Stomach (tissue), 9 donors: ENCODE data around the gene ZFPL1. TPM values are rescaled to one million over a fixed set of nuclear protein-coding genes. Genes with fewer than 3 reads are reported as not detected.

Source experiments
- DNase-seq, 2 donors: peaks; one replicate each; pipeline versions ENCODE4 v3.0.0 to v3.0.0-alpha.2; 2013 to 2019
- H3K27ac ChIP-seq, 5 donors: fragments of 200-600 bp in 4 of 5; sonication (generic) in 4 of 5; one replicate each; pipeline ENCODE4 v1.5.1; 2013 to 2019; ENCODE audit warnings: mild to moderate bottlenecking in 1 of 5, moderate library complexity in 1 of 5
- H3K27me3 ChIP-seq, 3 donors: fragments of 200-600 bp; sonication (generic); one replicate each; pipeline ENCODE4 v1.5.1; 2017 to 2019; ENCODE audit warnings: mixed run types in 1 of 3
- H3K36me3 ChIP-seq, 4 donors: fragments of 200-600 bp; sonication (generic); 1 replicate in 3 of 4; 2 replicates in 1 of 4; pipeline ENCODE4 v1.5.1; 2016 to 2019
- H3K4me1 ChIP-seq, 4 donors: fragments of 200-600 bp; sonication (generic); one replicate each; pipeline ENCODE4 v1.5.1; 2016 to 2019
- H3K4me3 ChIP-seq, 4 donors: fragments of 200-600 bp; sonication (generic) in 3 of 4; one replicate each; pipeline ENCODE4 v1.5.1; 2016 to 2019; ENCODE audit warnings: mild to moderate bottlenecking in 1 of 4
- H3K9me3 ChIP-seq, 4 donors: fragments of 200-600 bp; sonication (generic); one replicate each; pipeline ENCODE4 v1.5.1; 2016 to 2019
- CTCF ChIP-seq, 7 experiments: fragments of 450-650 bp in 4 of 7; fragments of 200-600 bp in 3 of 7; sonication (generic) in 3 of 7; IDR thresholded peaks; one replicate each; pipeline ENCODE4 v1.5.1; 2016 to 2019; ENCODE audit warnings: antibody characterized with exemption in 7 of 7, control low read depth in 2 of 7, mild to moderate bottlenecking in 1 of 7
- EP300 ChIP-seq: sonication (generic); formaldehyde crosslinking; IDR thresholded peaks from one replicate; pipeline ENCODE4 v1.6.1; 2017; ENCODE audit warnings: antibody characterized with exemption
- POLR2A ChIP-seq, 4 donors: fragments of 450-650 bp; IDR thresholded peaks; one replicate each; pipeline ENCODE4 v1.6.1; 2016; ENCODE audit warnings: antibody characterized with exemption in 4 of 4, control low read depth in 2 of 4, mild to moderate bottlenecking in 1 of 4, moderate library complexity in 1 of 4
- POLR2AphosphoS5 ChIP-seq, 3 donors: sonication (generic); formaldehyde crosslinking; IDR thresholded peaks; one replicate each; pipeline ENCODE4 v1.6.1; 2016; ENCODE audit warnings: antibody characterized with exemption in 3 of 3
- WGBS, 5 donors: extraction: QIAGEN DNeasy Blood & Tissue Kit in 3 of 5; methylation state at CpG; one replicate each; pipeline versions ENCODE4 v1.1.5 to v1.1.7; 2013 to 2018; 5-methylcytosine and 5-hydroxymethylcytosine counted together
- intact Hi-C: fragments of 100-400 bp; cut with DNase I; formaldehyde crosslinking; loops from one replicate; pipeline ENCODE4 v1.15.1; 2023; ENCODE audit warnings: low total_unique reads
- polyA plus RNA-seq, 3 donors: library from polyadenylated mRNA; stranded (reverse); fragments of 200-250 nt; gene quantifications; one replicate each; pipeline ENCODE4 v1.2.3, GENCODE V29; 2013
- total RNA-seq, 5 donors: library from RNA; depleted of rRNA; stranded (reverse); fragments of >200 nt; gene quantifications; one replicate each; pipeline versions ENCODE4 v1.1.0 to v1.2.3, GENCODE V29; 2014 to 2016
- donor health status: healthy with polysubstance abuse.
- donor health status: Bipolar disorder and iron deficiency.
- donor health status: healthy.

ZFPL1 gene
- total and polyA plus RNA-seq, 8 donors, result 17.6 to 62.0 (median 37.0) TPM

- Histone ChIP-seq H3K4me1 (peaks cover 46 to 75% (median 69%) of the 10 kb centered on the region in 4 donors), H3K4me3 (peak overlapping the region; percentile 55 to 57 (median 57)), H3K36me3 (peaks cover 15 to 30% (median 28%) of the 10 kb centered on the region in 4 donors), H3K27ac (peak overlapping the region in 4 of 5 donors; percentile 71 to 84 (median 75)), H3K9me3 (no peaks in the 10 kb centered on the region), H3K27me3 (peaks cover 0 to 4% (median 0%) of the 10 kb centered on the region in 3 donors)
- DNase-seq, result peak in 1 of 2 donors; percentile 67
- intact Hi-C loops, result no loop called here
- TF ChIP-seq CTCF (IDR thresholded peaks at IDR 0.05) (no peak), POLR2AphosphoS5 (IDR thresholded peaks at IDR 0.05) (no peak), POLR2A (IDR thresholded peaks at IDR 0.05) (no peak), EP300 (no peak)
- WGBS, 5 donors, result 10 to 15% (median 12%) methylated on average over 14 of the region's 14 CpGs
Observed at GRCh38 chr11:65113361-65113756, 29.3 kb downstream of the ZFPL1 start.

GRCh38 chr11:65113839-65114238, 29.8 kb downstream of the ZFPL1 start:
- Histone ChIP-seq H3K27ac (no peak overlapping the region), H3K27me3 (peaks cover 0 to 4% (median 0%) of the 10 kb centered on the region in 3 donors), H3K4me1 (peaks cover 46 to 74% (median 68%) of the 10 kb centered on the region in 4 donors), H3K4me3 (no peak overlapping the region), H3K9me3 (no peaks in the 10 kb centered on the region), H3K36me3 (peaks cover 12 to 30% (median 28%) of the 10 kb centered on the region in 4 donors)
- TF ChIP-seq POLR2AphosphoS5 (IDR thresholded peaks at IDR 0.05), result no peak
- TF ChIP-seq POLR2A (IDR thresholded peaks at IDR 0.05), result no peak
- TF ChIP-seq CTCF (IDR thresholded peaks at IDR 0.05), result no peak
- TF ChIP-seq EP300, result no peak
- 52 to 65% (median 57%) methylated on average over 6 of the region's 6 CpGs for WGBS, 5 donors
- no peak for DNase-seq
- intact Hi-C loops, result no loop called here

GRCh38 chr11:65114538-65115171, 30.6 kb downstream of the ZFPL1 start:
- 78 to 86% (median 84%) methylated on average over 9 to 11 of the region's 11 CpGs for WGBS, 5 donors
- TF ChIP-seq EP300, result no peak
- TF ChIP-seq CTCF (IDR thresholded peaks at IDR 0.05), result no peak
- no peak for TF ChIP-seq POLR2AphosphoS5 (IDR thresholded peaks at IDR 0.05)
- no peak for TF ChIP-seq POLR2A (IDR thresholded peaks at IDR 0.05)

GRCh38 chr11:65115361-65116082, 31.5 kb downstream of the ZFPL1 start:
- intact Hi-C loops, result no loop called here
- Histone ChIP-seq H3K27me3 (peaks cover 0 to 4% (median 0%) of the 10 kb centered on the region in 3 donors), H3K4me3 (peak overlapping the region in 2 of 4 donors; percentile 87 to 91), H3K4me1 (peaks cover 49 to 82% (median 64%) of the 10 kb centered on the region in 4 donors), H3K27ac (peak overlapping the region in 3 of 5 donors; percentile 87 to 93 (median 91)), H3K36me3 (peaks cover 17 to 36% (median 34%) of the 10 kb centered on the region in 4 donors), H3K9me3 (no peaks in the 10 kb centered on the region)
- 88 to 94% (median 93%) methylated on average over 18 to 21 of the region's 21 CpGs for WGBS, 5 donors
- TF ChIP-seq CTCF (IDR thresholded peaks at IDR 0.05) (no peak), EP300 (no peak), POLR2AphosphoS5 (IDR thresholded peaks at IDR 0.05) (no peak), POLR2A (IDR thresholded peaks at IDR 0.05) (no peak)
- no peak for DNase-seq

More at GRCh38 chr11:65114538-65115171, 30.6 kb downstream of the ZFPL1 start:
- Histone ChIP-seq H3K4me3 (no peak overlapping the region), H3K27ac (no peak overlapping the region), H3K27me3 (peaks cover 0 to 4% (median 0%) of the 10 kb centered on the region in 3 donors), H3K4me1 (peaks cover 46 to 80% (median 66%) of the 10 kb centered on the region in 4 donors), H3K36me3 (peaks cover 11 to 30% (median 28%) of the 10 kb centered on the region in 4 donors), H3K9me3 (no peaks in the 10 kb centered on the region)
- intact Hi-C loops, result no loop called here
- no peak for DNase-seq
